T-helper 17 cell (primary cell): Measurements from ENCODE around the gene ERMARD. TPM values are rescaled to one million over a fixed set of nuclear protein-coding genes. Genes with fewer than 3 reads are reported as not detected.
A peak's percentile ranks its signal among the peaks of the same experiment; 100 is the strongest.

Experiments used
- ATAC-seq: fragments of 150-1000 bp; cut with Tn5 transposase; 2 replicates; pipeline ENCODE4 v1.10.0; 2021; ENCODE audit warnings: mild to moderate bottlenecking, moderate library complexity
- DNase-seq, 3 donors: peaks; one replicate each; pipeline versions ENCODE4 v3.0.0 to v3.0.0-alpha.2; 2020 to 2021
- H3K9me3 ChIP-seq: one replicate; pipeline ENCODE4 v1.7.0; 2013; ENCODE audit warnings: low read length, mild to moderate bottlenecking; ENCODE audit not compliant: control insufficient read depth, poor library complexity, severe bottlenecking
- H3K27ac Mint-ChIP-seq: one replicate; pipeline ENCODE4 v1.8.0; 2022; ENCODE audit warnings: mild to moderate bottlenecking, moderate library complexity, mixed read lengths
- H3K27me3 Mint-ChIP-seq: one replicate; pipeline ENCODE4 v1.8.0; 2022; ENCODE audit warnings: mixed read lengths
- H3K36me3 Mint-ChIP-seq: one replicate; pipeline ENCODE4 v1.8.0; 2022; ENCODE audit warnings: low read depth, mixed read lengths
- H3K4me1 Mint-ChIP-seq: one replicate; pipeline ENCODE4 v1.8.0; 2022; ENCODE audit warnings: mild to moderate bottlenecking, mixed read lengths
- H3K4me3 Mint-ChIP-seq: one replicate; pipeline ENCODE4 v1.8.0; 2022; ENCODE audit warnings: mild to moderate bottlenecking, moderate library complexity, mixed read lengths
- total RNA-seq, 4 donors: library from RNA in 2 of 4; stranded (reverse) in 2 of 4; gene quantifications; one replicate each; pipeline ENCODE4 v1.2.3 and lab custom pipeline; 2022 to 2026

Gene ERMARD
- total RNA-seq, 2 donors from 2014 or later: 28.9 to 31.7 TPM

- H3K27me3 Mint-ChIP-seq: peaks cover 31% of the 10 kb centered on the region
- ATAC-seq: no peak
- peaks cover 3% of the 10 kb centered on the region for H3K36me3 Mint-ChIP-seq
- DNase-seq: no peak
- H3K9me3 ChIP-seq: no peaks in the 10 kb centered on the region
- peak overlapping the region; percentile 84 for H3K4me3 Mint-ChIP-seq
- peak overlapping the region; percentile 34 for H3K27ac Mint-ChIP-seq
- H3K4me1 Mint-ChIP-seq: peaks cover 17% of the 10 kb centered on the region
These were observed 40.3 kb downstream of the ERMARD start for GRCh38 chr6:169791721-169792131.

GRCh38 chr6:169792306-169793015 lies 41.0 kb downstream of the ERMARD start:
- Mint-ChIP-seq H3K27me3 (peaks cover 31% of the 10 kb centered on the region), H3K4me3 (no peak overlapping the region), H3K36me3 (peaks cover 3% of the 10 kb centered on the region), H3K27ac (no peak overlapping the region), H3K4me1 (peaks cover 14% of the 10 kb centered on the region)
- ATAC-seq: no peak
- no peaks in the 10 kb centered on the region for H3K9me3 ChIP-seq
- no peak for DNase-seq

- Mint-ChIP-seq H3K4me1 (peaks cover 14% of the 10 kb centered on the region), H3K27ac (no peak overlapping the region), H3K4me3 (no peak overlapping the region), H3K27me3 (peaks cover 32% of the 10 kb centered on the region), H3K36me3 (peaks cover 3% of the 10 kb centered on the region)
- ATAC-seq: no peak
- DNase-seq: no peak
- H3K9me3 ChIP-seq: no peaks in the 10 kb centered on the region
These were observed 42.0 kb downstream of the ERMARD start for GRCh38 chr6:169793408-169793807.

GRCh38 chr6:169794317-169795055 lies 43.1 kb downstream of the ERMARD start:
- no peak for ATAC-seq
- Mint-ChIP-seq H3K27ac (no peak overlapping the region), H3K4me1 (peaks cover 14% of the 10 kb centered on the region), H3K27me3 (peaks cover 40% of the 10 kb centered on the region), H3K4me3 (no peak overlapping the region), H3K36me3 (peaks cover 3% of the 10 kb centered on the region)
- no peaks in the 10 kb centered on the region for H3K9me3 ChIP-seq
- DNase-seq: no peak

- Mint-ChIP-seq H3K27ac (no peak overlapping the region), H3K4me1 (peaks cover 12% of the 10 kb centered on the region), H3K36me3 (peaks cover 3% of the 10 kb centered on the region), H3K4me3 (no peak overlapping the region), H3K27me3 (peaks cover 43% of the 10 kb centered on the region)
- ATAC-seq: no peak
- no peak for DNase-seq
- no peaks in the 10 kb centered on the region for H3K9me3 ChIP-seq
These were observed 43.8 kb downstream of the ERMARD start for GRCh38 chr6:169795196-169795595.

- Mint-ChIP-seq H3K27ac (no peak overlapping the region), H3K36me3 (peaks cover 5% of the 10 kb centered on the region), H3K4me3 (no peak overlapping the region), H3K27me3 (peaks cover 35% of the 10 kb centered on the region), H3K4me1 (peaks cover 12% of the 10 kb centered on the region)
- ATAC-seq (no peak), DNase-seq (no peak)
- no peaks in the 10 kb centered on the region for H3K9me3 ChIP-seq
These were observed 47.5 kb downstream of the ERMARD start for GRCh38 chr6:169798764-169799473.

- peaks cover 8% of the 10 kb centered on the region for H3K36me3 Mint-ChIP-seq
- H3K4me3 Mint-ChIP-seq: no peak overlapping the region
- no peak for DNase-seq
- H3K27ac Mint-ChIP-seq: no peak overlapping the region
- H3K27me3 Mint-ChIP-seq: peaks cover 41% of the 10 kb centered on the region
- peaks cover 18% of the 10 kb centered on the region for H3K4me1 Mint-ChIP-seq
- no peak for ATAC-seq
- no peaks in the 10 kb centered on the region for H3K9me3 ChIP-seq
These were observed 48.1 kb downstream of the ERMARD start for GRCh38 chr6:169799474-169799926.

- Mint-ChIP-seq H3K27me3 (peaks cover 48% of the 10 kb centered on the region), H3K4me3 (no peak overlapping the region), H3K36me3 (peaks cover 9% of the 10 kb centered on the region), H3K27ac (no peak overlapping the region), H3K4me1 (peaks cover 25% of the 10 kb centered on the region)
- ATAC-seq (no peak), DNase-seq (no peak)
- H3K9me3 ChIP-seq: no peaks in the 10 kb centered on the region
These were observed 48.8 kb downstream of the ERMARD start for GRCh38 chr6:169800116-169800667.

- ATAC-seq (no peak), DNase-seq (no peak)
- Mint-ChIP-seq H3K4me3 (no peak overlapping the region), H3K27me3 (peaks cover 55% of the 10 kb centered on the region), H3K36me3 (peaks cover 11% of the 10 kb centered on the region), H3K27ac (no peak overlapping the region), H3K4me1 (peaks cover 31% of the 10 kb centered on the region)
- no peaks in the 10 kb centered on the region for H3K9me3 ChIP-seq
These were observed 49.4 kb downstream of the ERMARD start for GRCh38 chr6:169800668-169801395.

GRCh38 chr6:169801396-169802160 lies 50.2 kb downstream of the ERMARD start:
- ATAC-seq: no peak
- peaks cover 35% of the 10 kb centered on the region for H3K4me1 Mint-ChIP-seq
- H3K27me3 Mint-ChIP-seq: peaks cover 54% of the 10 kb centered on the region
- DNase-seq: no peak
- H3K36me3 Mint-ChIP-seq: peaks cover 13% of the 10 kb centered on the region
- H3K4me3 Mint-ChIP-seq: no peak overlapping the region
- no peaks in the 10 kb centered on the region for H3K9me3 ChIP-seq
- no peak overlapping the region for H3K27ac Mint-ChIP-seq

GRCh38 chr6:169802790-169803189 lies 51.4 kb downstream of the ERMARD start:
- H3K36me3 Mint-ChIP-seq: peaks cover 13% of the 10 kb centered on the region
- no peak overlapping the region for H3K27ac Mint-ChIP-seq
- DNase-seq: no peak
- H3K27me3 Mint-ChIP-seq: peaks cover 54% of the 10 kb centered on the region
- peaks cover 45% of the 10 kb centered on the region for H3K4me1 Mint-ChIP-seq
- H3K4me3 Mint-ChIP-seq: peak overlapping the region; percentile 85
- H3K9me3 ChIP-seq: no peaks in the 10 kb centered on the region
- no peak for ATAC-seq

GRCh38 chr6:169803271-169803811 lies 51.9 kb downstream of the ERMARD start:
- DNase-seq (no peak), ATAC-seq (peak; percentile 20)
- Mint-ChIP-seq H3K27ac (peak overlapping the region; percentile 32), H3K4me3 (peak overlapping the region; percentile 85), H3K27me3 (peaks cover 54% of the 10 kb centered on the region), H3K36me3 (peaks cover 13% of the 10 kb centered on the region), H3K4me1 (peaks cover 45% of the 10 kb centered on the region)
- H3K9me3 ChIP-seq: no peaks in the 10 kb centered on the region
